Liver (tissue), 9 donors: ENCODE data around the gene IL17A. TPM values are rescaled to one million over a fixed set of nuclear protein-coding genes. Genes with fewer than 3 reads are reported as not detected.

ENCODE experiments used
- DNase-seq: peaks from one replicate; pipeline ENCODE4 v3.0.0-alpha.2; 2017; ENCODE audit warnings: low spot score
- H3K27ac ChIP-seq, 2 donors: one replicate each; pipeline ENCODE4 v1.7.0; 2013; ENCODE audit warnings: inconsistent platforms in 2 of 2, low read length in 2 of 2, control low read depth in 1 of 2, low read depth in 1 of 2, mild to moderate bottlenecking in 1 of 2
- H3K27me3 ChIP-seq, 4 donors: one replicate each; pipeline versions ENCODE4 v1.6.1 to v1.7.0; 2013; ENCODE audit warnings: low read length in 3 of 4, inconsistent platforms in 1 of 4, mild to moderate bottlenecking in 1 of 4, moderate library complexity in 1 of 4; ENCODE audit not compliant: control insufficient read depth in 4 of 4, insufficient read depth in 4 of 4
- H3K36me3 ChIP-seq, 4 donors: one replicate each; pipeline versions ENCODE4 v1.6.1 to v1.7.0; 2013; ENCODE audit warnings: low read length in 3 of 4, mild to moderate bottlenecking in 3 of 4, low read depth in 1 of 4, moderate library complexity in 1 of 4; ENCODE audit not compliant: control insufficient read depth in 4 of 4, insufficient read depth in 3 of 4
- H3K4me1 ChIP-seq, 4 donors: one replicate each; pipeline versions ENCODE4 v1.6.1 to v1.7.0; 2013; ENCODE audit warnings: low read length in 3 of 4, mild to moderate bottlenecking in 3 of 4, moderate library complexity in 1 of 4; ENCODE audit not compliant: control insufficient read depth in 4 of 4, insufficient read depth in 4 of 4
- H3K4me3 ChIP-seq, 3 donors: one replicate each; pipeline versions ENCODE4 v1.6.1 to v1.7.0; 2013; ENCODE audit warnings: low read length in 3 of 3, control low read depth in 1 of 3, low read depth in 1 of 3, mild to moderate bottlenecking in 1 of 3
- H3K9ac ChIP-seq, 2 donors: one replicate each; pipeline ENCODE4 v1.7.0; 2013; ENCODE audit warnings: low read length in 2 of 2, mild to moderate bottlenecking in 2 of 2, moderate library complexity in 2 of 2, control low read depth in 1 of 2, low read depth in 1 of 2
- H3K9me3 ChIP-seq, 4 donors: one replicate each; pipeline versions ENCODE4 v1.6.1 to v1.7.0; 2013; ENCODE audit warnings: low read length in 3 of 4; ENCODE audit not compliant: control insufficient read depth in 4 of 4
- CTCF ChIP-seq: fragments of 150-350 bp; IDR thresholded peaks from 2 replicates; pipeline ENCODE4 v1.5.1; 2017; ENCODE audit warnings: improper control_type of control experiment, low read depth, low read length; ENCODE audit not compliant: missing input control
- EGR1 ChIP-seq, 2 donors: IDR thresholded peaks; 2 replicates each; pipeline ENCODE4 v1.6.1; 2016 to 2018; ENCODE audit warnings: antibody characterized with exemption in 2 of 2, low read depth in 2 of 2
- FOXA1 ChIP-seq: IDR thresholded peaks from 2 replicates; pipeline ENCODE4 v1.6.1; 2016; ENCODE audit warnings: antibody characterized with exemption
- FOXA2 ChIP-seq: IDR thresholded peaks from 2 replicates; pipeline ENCODE4 v1.6.1; 2016; ENCODE audit warnings: antibody characterized with exemption
- GABPA ChIP-seq, 2 donors: IDR thresholded peaks in 1 of 2; conservative IDR thresholded peaks in 1 of 2; 2 replicates each; pipeline ENCODE4 v1.6.1; 2016; ENCODE audit warnings: antibody characterized with exemption in 2 of 2, mild to moderate bottlenecking in 1 of 2, moderate library complexity in 1 of 2
- HNF4A ChIP-seq, 2 donors: conservative IDR thresholded peaks; 2 replicates each; pipeline ENCODE4 v1.6.1; 2016; ENCODE audit warnings: antibody characterized with exemption in 2 of 2, mild to moderate bottlenecking in 2 of 2
- HNF4G ChIP-seq: IDR thresholded peaks from 2 replicates; pipeline ENCODE4 v1.6.1; 2016; ENCODE audit warnings: antibody characterized with exemption
- JUND ChIP-seq, 2 donors: IDR thresholded peaks; 2 replicates each; pipeline ENCODE4 v1.6.1; 2016; ENCODE audit warnings: antibody characterized with exemption in 2 of 2
- NR2F2 ChIP-seq: IDR thresholded peaks from 2 replicates; pipeline ENCODE4 v1.6.1; 2016; ENCODE audit warnings: antibody characterized with exemption
- RAD21 ChIP-seq, 2 donors: IDR thresholded peaks; 2 replicates each; pipeline ENCODE4 v1.6.1; 2016; ENCODE audit warnings: antibody characterized with exemption in 2 of 2, mild to moderate bottlenecking in 2 of 2
- SP1 ChIP-seq: IDR thresholded peaks from 2 replicates; pipeline ENCODE4 v1.6.1; 2018; ENCODE audit warnings: antibody characterized with exemption, mild to moderate bottlenecking
- YY1 ChIP-seq: IDR thresholded peaks from 2 replicates; pipeline ENCODE4 v1.6.1; 2016; ENCODE audit warnings: antibody characterized with exemption, mild to moderate bottlenecking
- WGBS: extraction: QIAGEN DNeasy Blood & Tissue Kit; methylation state at CpG from one replicate; pipeline ENCODE4 v1.1.7; 2013; 5-methylcytosine and 5-hydroxymethylcytosine counted together
- polyA plus RNA-seq, 2 donors: library from polyadenylated mRNA; stranded (reverse) in 1 of 2; unstranded in 1 of 2; fragments of 200-250 nt in 1 of 2; fragments of >200 nt in 1 of 2; fragmentation: Nextera tagmentation in 1 of 2; extraction: Ambion mirVana in 1 of 2; gene quantifications; one replicate each; pipeline versions ENCODE4 v1.2.1 to v1.2.3, GENCODE V29; 2013 to 2015
- total RNA-seq, 2 donors: library from RNA; depleted of rRNA; stranded (reverse); fragments of >200 nt; gene quantifications; one replicate each; pipeline ENCODE4 v1.2.3, GENCODE V29; 2014
- TF ChIP-seq, protein P1 (sequence below): IDR thresholded peaks from 2 replicates; pipeline ENCODE4 v1.6.1; 2016; ENCODE audit warnings: antibody characterized with exemption, mild to moderate bottlenecking
- TF ChIP-seq, protein P2 (sequence below): IDR thresholded peaks from 2 replicates; pipeline ENCODE4 v1.6.1; 2016; ENCODE audit warnings: antibody characterized with exemption
- TF ChIP-seq, protein P3 (sequence below): IDR thresholded peaks from 2 replicates; pipeline ENCODE4 v1.6.1; 2016; ENCODE audit warnings: antibody characterized with exemption
- donor health status: healthy.
- donor health status: healthy.
- donor health status: healthy.
- donor health status: healthy.
- donor health status: healthy.

Gene IL17A
- total and polyA plus RNA-seq, 4 donors = not detected

- H3K4me3 ChIP-seq = no peak overlapping the region
- H3K4me1 ChIP-seq = no peaks in the 10 kb centered on the region
- H3K27ac ChIP-seq = no peak overlapping the region
- DNase-seq = no peak
- peaks cover 0 to 2% (median 0%) of the 10 kb centered on the region in 4 donors for H3K9me3 ChIP-seq
- no peaks in the 10 kb centered on the region for H3K27me3 ChIP-seq
- TF ChIP-seq YY1 (no peak), SP1 (no peak), NR2F2 (no peak), FOXA1 (no peak), HNF4G (no peak), HNF4A (conservative IDR thresholded peaks at IDR 0.05) (no peak)
- TF ChIP-seq, protein P1, sequence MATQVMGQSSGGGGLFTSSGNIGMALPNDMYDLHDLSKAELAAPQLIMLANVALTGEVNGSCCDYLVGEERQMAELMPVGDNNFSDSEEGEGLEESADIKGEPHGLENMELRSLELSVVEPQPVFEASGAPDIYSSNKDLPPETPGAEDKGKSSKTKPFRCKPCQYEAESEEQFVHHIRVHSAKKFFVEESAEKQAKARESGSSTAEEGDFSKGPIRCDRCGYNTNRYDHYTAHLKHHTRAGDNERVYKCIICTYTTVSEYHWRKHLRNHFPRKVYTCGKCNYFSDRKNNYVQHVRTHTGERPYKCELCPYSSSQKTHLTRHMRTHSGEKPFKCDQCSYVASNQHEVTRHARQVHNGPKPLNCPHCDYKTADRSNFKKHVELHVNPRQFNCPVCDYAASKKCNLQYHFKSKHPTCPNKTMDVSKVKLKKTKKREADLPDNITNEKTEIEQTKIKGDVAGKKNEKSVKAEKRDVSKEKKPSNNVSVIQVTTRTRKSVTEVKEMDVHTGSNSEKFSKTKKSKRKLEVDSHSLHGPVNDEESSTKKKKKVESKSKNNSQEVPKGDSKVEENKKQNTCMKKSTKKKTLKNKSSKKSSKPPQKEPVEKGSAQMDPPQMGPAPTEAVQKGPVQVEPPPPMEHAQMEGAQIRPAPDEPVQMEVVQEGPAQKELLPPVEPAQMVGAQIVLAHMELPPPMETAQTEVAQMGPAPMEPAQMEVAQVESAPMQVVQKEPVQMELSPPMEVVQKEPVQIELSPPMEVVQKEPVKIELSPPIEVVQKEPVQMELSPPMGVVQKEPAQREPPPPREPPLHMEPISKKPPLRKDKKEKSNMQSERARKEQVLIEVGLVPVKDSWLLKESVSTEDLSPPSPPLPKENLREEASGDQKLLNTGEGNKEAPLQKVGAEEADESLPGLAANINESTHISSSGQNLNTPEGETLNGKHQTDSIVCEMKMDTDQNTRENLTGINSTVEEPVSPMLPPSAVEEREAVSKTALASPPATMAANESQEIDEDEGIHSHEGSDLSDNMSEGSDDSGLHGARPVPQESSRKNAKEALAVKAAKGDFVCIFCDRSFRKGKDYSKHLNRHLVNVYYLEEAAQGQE = no peak
- H3K9ac ChIP-seq = no peak overlapping the region
- no peaks in the 10 kb centered on the region for H3K36me3 ChIP-seq
- whole genome bisulfite sequencing = 73% methylated on average over 3 of the region's 3 CpGs
Observed at GRCh38 chr6:52161689-52162438, 24.3 kb upstream of the IL17A start.

- DNase-seq = no peak
- Histone ChIP-seq H3K27me3 (no peaks in the 10 kb centered on the region), H3K36me3 (no peaks in the 10 kb centered on the region), H3K4me1 (no peaks in the 10 kb centered on the region), H3K4me3 (no peak overlapping the region), H3K27ac (no peak overlapping the region), H3K9me3 (peaks cover 0 to 2% (median 0%) of the 10 kb centered on the region in 4 donors), H3K9ac (no peak overlapping the region)
- TF ChIP-seq FOXA1 = no peak
- no peak for TF ChIP-seq FOXA2
- peak; percentile 16 for TF ChIP-seq YY1
- TF ChIP-seq, protein P1 = no peak
- no peak for TF ChIP-seq SP1
- peak; percentile 95 to 97 for TF ChIP-seq RAD21 (IDR thresholded peaks at IDR 0.05)
- peak in 1 of 2 donors; percentile 29 for TF ChIP-seq HNF4A (conservative IDR thresholded peaks at IDR 0.05)
- no peak for TF ChIP-seq EGR1 (IDR thresholded peaks at IDR 0.05; ENCODE audit: low read depth in 2 of 2)
- no peak for TF ChIP-seq JUND (IDR thresholded peaks at IDR 0.05)
- peak; percentile 92 for TF ChIP-seq CTCF
- TF ChIP-seq, protein P2, sequence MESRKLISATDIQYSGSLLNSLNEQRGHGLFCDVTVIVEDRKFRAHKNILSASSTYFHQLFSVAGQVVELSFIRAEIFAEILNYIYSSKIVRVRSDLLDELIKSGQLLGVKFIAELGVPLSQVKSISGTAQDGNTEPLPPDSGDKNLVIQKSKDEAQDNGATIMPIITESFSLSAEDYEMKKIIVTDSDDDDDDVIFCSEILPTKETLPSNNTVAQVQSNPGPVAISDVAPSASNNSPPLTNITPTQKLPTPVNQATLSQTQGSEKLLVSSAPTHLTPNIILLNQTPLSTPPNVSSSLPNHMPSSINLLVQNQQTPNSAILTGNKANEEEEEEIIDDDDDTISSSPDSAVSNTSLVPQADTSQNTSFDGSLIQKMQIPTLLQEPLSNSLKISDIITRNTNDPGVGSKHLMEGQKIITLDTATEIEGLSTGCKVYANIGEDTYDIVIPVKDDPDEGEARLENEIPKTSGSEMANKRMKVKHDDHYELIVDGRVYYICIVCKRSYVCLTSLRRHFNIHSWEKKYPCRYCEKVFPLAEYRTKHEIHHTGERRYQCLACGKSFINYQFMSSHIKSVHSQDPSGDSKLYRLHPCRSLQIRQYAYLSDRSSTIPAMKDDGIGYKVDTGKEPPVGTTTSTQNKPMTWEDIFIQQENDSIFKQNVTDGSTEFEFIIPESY = no peak
- TF ChIP-seq NR2F2 = no peak
- TF ChIP-seq GABPA (IDR thresholded peaks at IDR 0.05 in 1 of 2, conservative IDR thresholded peaks at IDR 0.05 in 1 of 2) = no peak
- TF ChIP-seq, protein P3, sequence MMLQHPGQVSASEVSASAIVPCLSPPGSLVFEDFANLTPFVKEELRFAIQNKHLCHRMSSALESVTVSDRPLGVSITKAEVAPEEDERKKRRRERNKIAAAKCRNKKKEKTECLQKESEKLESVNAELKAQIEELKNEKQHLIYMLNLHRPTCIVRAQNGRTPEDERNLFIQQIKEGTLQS = no peak
- 55% methylated on average over 4 of the region's 4 CpGs for WGBS
Observed at GRCh38 chr6:52162940-52163908, 23.0 kb upstream of the IL17A start.
